Choroid plexus epithelial cell (primary cell): ENCODE measurements around the gene CRMP1.

ENCODE experiments used
- DNase-seq: peaks from one replicate; pipeline ENCODE4 v3.0.0-alpha.2; 2010; ENCODE audit warnings: low read depth
- H3K4me3 ChIP-seq: 2 replicates; pipeline ENCODE4 v1.5.1; 2011; ENCODE audit warnings: low read depth, mild to moderate bottlenecking, control low read depth, low read length, moderate library complexity
- TF ChIP-seq, protein P1 (sequence below): conservative IDR thresholded peaks from 2 replicates; pipeline ENCODE4 v1.5.1; 2011; ENCODE audit warnings: low read depth, mild to moderate bottlenecking, control low read depth, inconsistent platforms, low read length, moderate library complexity

CRMP1 gene

GRCh38 chr4:5870701-5871100 lies 22.2 kb downstream of the CRMP1 start:
- TF ChIP-seq, protein P1, sequence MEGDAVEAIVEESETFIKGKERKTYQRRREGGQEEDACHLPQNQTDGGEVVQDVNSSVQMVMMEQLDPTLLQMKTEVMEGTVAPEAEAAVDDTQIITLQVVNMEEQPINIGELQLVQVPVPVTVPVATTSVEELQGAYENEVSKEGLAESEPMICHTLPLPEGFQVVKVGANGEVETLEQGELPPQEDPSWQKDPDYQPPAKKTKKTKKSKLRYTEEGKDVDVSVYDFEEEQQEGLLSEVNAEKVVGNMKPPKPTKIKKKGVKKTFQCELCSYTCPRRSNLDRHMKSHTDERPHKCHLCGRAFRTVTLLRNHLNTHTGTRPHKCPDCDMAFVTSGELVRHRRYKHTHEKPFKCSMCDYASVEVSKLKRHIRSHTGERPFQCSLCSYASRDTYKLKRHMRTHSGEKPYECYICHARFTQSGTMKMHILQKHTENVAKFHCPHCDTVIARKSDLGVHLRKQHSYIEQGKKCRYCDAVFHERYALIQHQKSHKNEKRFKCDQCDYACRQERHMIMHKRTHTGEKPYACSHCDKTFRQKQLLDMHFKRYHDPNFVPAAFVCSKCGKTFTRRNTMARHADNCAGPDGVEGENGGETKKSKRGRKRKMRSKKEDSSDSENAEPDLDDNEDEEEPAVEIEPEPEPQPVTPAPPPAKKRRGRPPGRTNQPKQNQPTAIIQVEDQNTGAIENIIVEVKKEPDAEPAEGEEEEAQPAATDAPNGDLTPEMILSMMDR, result no peak
- no peak for DNase-seq
- no peak overlapping the region for H3K4me3 ChIP-seq

DNA sequence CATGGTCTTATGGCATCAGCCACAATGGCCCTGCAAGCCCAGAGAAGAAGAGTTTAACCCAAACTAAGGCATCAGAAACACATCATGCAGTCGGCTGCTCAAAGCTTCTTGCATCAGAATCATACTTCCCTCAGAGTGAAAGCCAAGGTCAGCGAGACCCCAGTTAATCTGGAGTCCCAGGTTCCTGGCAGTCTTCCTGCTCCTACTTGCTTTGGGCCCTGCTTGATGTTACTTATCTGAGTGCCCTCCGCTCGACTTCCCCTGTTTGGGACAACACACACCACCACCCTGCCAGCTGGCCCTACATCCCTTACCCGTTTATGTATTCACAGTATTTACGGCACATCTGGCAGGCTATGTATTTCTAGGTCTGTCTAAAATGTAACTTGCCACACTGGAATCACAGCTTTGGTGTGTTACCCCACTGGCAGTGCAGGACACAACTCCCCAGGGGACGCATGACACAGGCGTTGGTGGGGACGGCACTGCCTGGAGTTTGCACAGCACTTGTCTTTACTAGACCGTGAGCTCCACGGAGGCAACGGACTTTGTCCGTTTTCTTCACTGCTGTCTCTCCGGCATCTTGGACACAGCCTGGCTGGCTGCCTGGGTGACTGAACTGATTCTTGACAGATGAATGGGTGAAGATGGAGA lies 22.8 kb downstream of the CRMP1 start:
- no peak overlapping the region for H3K4me3 ChIP-seq
- no peak for DNase-seq
- TF ChIP-seq, protein P1, result no peak

GRCh38 chr4:5867866-5868265 lies 25.0 kb downstream of the CRMP1 start:
- TF ChIP-seq, protein P1, result no peak
- H3K4me3 ChIP-seq, result no peak overlapping the region
- no peak for DNase-seq

GRCh38 chr4:5866841-5867813 lies 25.8 kb downstream of the CRMP1 start:
- H3K4me3 ChIP-seq, result no peak overlapping the region
- no peak for DNase-seq
- TF ChIP-seq, protein P1, result no peak

DNA sequence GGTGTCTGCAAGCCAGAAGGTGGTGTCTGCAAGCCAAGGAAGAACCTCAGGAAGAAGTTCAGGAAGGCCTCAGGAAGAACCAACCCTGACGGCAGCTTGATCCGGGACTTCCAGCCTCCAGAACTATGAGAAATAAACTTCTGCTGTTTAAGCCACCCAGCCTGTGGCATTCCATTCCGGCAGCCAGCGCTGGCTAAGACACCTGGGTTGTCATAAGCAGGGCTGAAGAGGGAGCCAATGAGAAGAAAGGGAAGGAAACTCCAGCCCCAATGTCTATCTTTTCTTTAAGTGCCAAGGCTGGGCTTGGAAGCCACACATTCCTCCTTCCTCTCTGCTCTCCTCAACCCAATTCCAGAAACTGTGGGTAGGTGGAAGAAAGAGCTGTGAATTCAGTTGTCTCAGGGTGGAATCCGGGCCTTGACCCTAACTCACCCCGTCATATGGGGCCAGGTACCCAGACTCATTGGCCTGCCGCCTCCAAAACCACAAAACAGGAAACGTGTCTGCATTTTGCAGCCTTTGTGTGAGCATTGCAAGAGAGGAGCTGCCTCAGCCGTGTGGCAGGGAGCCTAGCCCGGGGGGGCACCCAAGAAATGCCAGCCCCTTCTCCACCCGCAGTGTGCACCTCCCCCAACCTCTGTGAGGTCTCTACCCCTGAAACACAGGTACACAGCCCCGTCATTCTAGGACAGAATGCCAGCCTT lies 26.8 kb downstream of the CRMP1 start:
- TF ChIP-seq, protein P1, result no peak
- H3K4me3 ChIP-seq, result no peak overlapping the region
- DNase-seq, result no peak

DNA sequence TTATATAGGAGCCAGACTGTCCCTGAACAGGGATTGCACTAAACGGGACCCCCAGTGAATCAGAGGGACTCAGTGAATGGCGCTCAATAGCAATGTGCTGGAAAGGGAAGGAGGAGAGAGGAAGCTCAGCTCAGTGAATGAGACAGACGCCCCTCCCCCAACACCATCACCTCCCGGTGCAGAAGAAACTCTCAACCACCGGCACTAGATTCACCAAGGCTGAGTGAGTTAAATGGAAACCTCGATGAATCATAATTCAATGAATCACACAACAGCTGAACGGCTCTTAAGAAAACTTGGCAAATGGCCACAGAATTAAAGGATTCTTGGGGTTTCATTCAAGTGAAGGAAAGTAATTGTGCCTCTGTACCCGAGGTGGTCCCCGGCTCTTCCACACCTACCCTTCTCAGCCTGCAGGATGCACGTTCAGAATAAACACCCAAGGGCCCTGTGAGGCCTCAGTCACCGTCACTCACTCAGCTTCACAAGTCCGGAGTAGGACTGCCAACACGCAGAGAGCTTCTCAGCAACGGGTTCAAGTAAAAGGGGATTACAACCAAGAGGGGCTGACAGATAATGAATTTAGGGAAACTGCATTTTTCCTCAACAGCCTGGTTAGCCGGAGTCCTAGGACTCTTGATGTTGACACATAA lies 29.3 kb downstream of the CRMP1 start:
- TF ChIP-seq, protein P1, result no peak
- DNase-seq, result peak; percentile 93
- H3K4me3 ChIP-seq, result no peak overlapping the region
